ENCODE data around the gene CCDC3. TPM values are rescaled to one million over a fixed set of nuclear protein-coding genes. Genes with fewer than 3 reads are reported as not detected.

Gene CCDC3
- total RNA-seq, 1 experiment from 2014 or later, result 2.8 TPM

DNA sequence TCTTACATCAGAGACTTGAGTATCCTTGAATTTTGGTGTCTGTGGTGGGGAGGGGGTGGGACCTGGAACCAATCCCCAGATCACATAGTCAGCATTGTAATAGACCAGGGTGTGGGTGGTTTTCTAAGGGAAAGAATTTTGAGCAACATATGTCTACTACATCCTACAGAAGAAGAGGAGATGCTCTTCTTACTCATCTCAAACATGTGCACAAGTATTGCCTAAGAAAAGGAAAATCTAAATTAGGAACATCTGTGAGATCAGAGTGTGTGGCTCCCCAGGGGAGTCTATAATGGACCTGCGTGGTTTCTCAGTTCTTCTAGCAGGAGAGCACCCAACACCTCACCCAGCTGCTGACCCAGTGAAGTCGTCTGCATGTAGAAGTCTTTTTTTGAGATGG, 148.8 kb downstream of the CCDC3 start:
- no peak for DNase-seq (ENCODE audit: low spot score)
- intact Hi-C loops (cut with micrococcal nuclease; ENCODE audit: unreplicated experiment), result no loop called here
- Histone ChIP-seq H3K9me3 (ENCODE audit: low read depth, low read length, poor library complexity, severe bottlenecking) (no peaks in the 10 kb centered on the region), H3K4me1 (ENCODE audit: insufficient read depth, low read length, poor library complexity, severe bottlenecking) (no peaks in the 10 kb centered on the region), H3K36me3 (ENCODE audit: insufficient read depth, low read length, poor library complexity, severe bottlenecking) (no peaks in the 10 kb centered on the region), H3K27ac (ENCODE audit: low read depth, low read length, poor library complexity, severe bottlenecking) (no peak overlapping the region), H3K4me3 (ENCODE audit: low read depth, low read length, poor library complexity, severe bottlenecking) (no peak overlapping the region), H3K27me3 (replicated peaks; ENCODE audit: insufficient read depth, low read depth, low read length, poor library complexity) (no peaks in the 10 kb centered on the region)
- TF ChIP-seq EZH2 (IDR thresholded peaks at IDR 0.05; ENCODE audit: borderline replicate concordance, low read depth, low read length, poor library complexity, severe bottlenecking), result no peak
- TF ChIP-seq, protein P1, sequence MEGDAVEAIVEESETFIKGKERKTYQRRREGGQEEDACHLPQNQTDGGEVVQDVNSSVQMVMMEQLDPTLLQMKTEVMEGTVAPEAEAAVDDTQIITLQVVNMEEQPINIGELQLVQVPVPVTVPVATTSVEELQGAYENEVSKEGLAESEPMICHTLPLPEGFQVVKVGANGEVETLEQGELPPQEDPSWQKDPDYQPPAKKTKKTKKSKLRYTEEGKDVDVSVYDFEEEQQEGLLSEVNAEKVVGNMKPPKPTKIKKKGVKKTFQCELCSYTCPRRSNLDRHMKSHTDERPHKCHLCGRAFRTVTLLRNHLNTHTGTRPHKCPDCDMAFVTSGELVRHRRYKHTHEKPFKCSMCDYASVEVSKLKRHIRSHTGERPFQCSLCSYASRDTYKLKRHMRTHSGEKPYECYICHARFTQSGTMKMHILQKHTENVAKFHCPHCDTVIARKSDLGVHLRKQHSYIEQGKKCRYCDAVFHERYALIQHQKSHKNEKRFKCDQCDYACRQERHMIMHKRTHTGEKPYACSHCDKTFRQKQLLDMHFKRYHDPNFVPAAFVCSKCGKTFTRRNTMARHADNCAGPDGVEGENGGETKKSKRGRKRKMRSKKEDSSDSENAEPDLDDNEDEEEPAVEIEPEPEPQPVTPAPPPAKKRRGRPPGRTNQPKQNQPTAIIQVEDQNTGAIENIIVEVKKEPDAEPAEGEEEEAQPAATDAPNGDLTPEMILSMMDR (conservative IDR thresholded peaks at IDR 0.05; ENCODE audit: low read depth, low read length), result no peak
- BruUV-seq (replicated peaks), result no TSS peak
- ChIA-PET CTCF (no interaction called here), POLR2A (ENCODE audit: low non-redundant PET) (no interaction called here)

DNA sequence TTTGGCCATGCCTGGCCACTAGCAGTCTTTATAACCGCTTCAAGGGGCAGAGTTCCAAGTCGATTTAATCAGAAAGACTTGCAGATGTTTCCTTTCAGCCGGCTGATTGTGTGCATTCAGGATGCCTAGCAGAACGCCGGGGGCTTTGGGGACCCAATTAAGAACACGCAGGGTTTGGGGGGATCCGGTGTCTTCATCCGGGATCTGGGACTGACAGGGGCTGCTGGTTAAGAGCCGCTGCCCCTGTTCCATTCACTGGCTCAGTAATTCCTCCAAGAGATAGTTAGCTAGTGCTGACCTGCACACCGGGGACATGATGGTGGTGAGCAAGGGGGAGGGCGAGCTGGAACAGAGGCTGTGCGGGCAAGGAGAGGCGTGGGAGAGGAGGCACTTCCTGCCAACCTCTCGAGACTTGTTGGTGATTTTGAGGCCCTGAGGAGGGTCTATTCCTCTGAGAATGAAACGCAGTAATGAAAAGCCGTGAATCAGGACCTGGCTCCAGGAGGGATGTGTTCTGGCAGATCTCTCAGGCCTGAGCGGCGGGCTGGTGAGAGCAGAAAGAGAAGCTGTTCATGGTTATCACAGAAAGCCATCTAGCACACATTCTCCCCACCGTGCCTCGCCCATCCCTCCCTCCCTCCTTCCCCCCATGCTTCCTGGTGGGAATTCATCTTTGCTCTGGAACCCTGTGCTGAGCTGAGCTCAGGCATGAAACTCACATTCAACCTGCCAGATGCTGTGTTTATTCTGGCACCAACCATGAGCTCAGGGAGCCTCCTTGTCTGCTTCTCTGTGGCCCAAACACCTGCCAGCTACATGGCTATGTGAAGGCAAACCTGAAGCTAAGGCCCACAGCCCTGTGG, 152.0 kb downstream of the CCDC3 start:
- ChIA-PET POLR2A (ENCODE audit: low non-redundant PET) (no interaction called here), CTCF (no interaction called here)
- TF ChIP-seq, protein P1 (conservative IDR thresholded peaks at IDR 0.05; ENCODE audit: low read depth, low read length), result no peak
- TF ChIP-seq EZH2 (IDR thresholded peaks at IDR 0.05; ENCODE audit: borderline replicate concordance, low read depth, low read length, poor library complexity, severe bottlenecking), result no peak
- Histone ChIP-seq H3K27me3 (replicated peaks; ENCODE audit: insufficient read depth, low read depth, low read length, poor library complexity) (no peaks in the 10 kb centered on the region), H3K9me3 (ENCODE audit: low read depth, low read length, poor library complexity, severe bottlenecking) (no peaks in the 10 kb centered on the region), H3K4me1 (ENCODE audit: insufficient read depth, low read length, poor library complexity, severe bottlenecking) (peaks cover 5% of the 10 kb centered on the region), H3K4me3 (ENCODE audit: low read depth, low read length, poor library complexity, severe bottlenecking) (no peak overlapping the region), H3K36me3 (ENCODE audit: insufficient read depth, low read length, poor library complexity, severe bottlenecking) (no peaks in the 10 kb centered on the region), H3K27ac (ENCODE audit: low read depth, low read length, poor library complexity, severe bottlenecking) (no peak overlapping the region)
- DNase-seq (ENCODE audit: low spot score), result no peak
- no TSS peak for BruUV-seq (replicated peaks)
- intact Hi-C loops (cut with micrococcal nuclease; ENCODE audit: unreplicated experiment), result no loop called here

DNA sequence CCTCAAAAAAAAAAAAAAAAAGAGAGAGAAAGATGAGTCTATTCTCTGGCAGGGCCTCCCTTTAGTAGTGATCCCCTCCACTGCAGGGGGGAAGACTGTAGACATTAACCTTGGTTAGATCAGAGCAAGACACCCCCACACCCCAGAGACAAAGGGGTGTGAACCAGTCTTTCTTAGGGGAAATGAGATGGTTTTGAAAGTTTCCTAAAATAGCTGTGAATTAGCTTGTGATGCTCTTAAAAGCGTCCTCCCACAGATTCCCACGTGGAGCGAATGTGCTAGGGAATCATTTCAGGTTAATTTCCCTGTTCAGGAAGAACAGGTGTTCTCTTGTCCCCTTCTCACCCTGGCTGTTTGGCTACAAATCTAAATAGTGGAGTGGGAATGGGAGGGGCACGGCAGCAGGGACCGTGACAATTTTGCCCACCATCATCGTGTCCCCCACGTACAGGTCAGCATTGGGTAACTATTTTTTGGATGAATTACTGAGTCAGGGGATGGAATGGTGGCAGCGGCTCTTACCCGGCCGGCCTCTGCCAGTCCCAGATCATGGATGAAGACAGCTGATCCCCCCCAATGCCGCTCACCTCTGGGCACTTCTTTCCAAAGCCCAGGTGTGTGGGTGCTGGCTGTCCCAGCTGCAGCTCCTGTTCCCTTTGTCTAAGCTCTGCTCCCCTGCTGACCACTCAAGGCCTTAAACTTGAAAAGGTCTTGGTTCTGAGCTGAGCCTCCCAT, 152.9 kb downstream of the CCDC3 start:
- CTCF ChIA-PET, result no interaction called here
- TF ChIP-seq, protein P1 (conservative IDR thresholded peaks at IDR 0.05; ENCODE audit: low read depth, low read length), result no peak
- no peak for TF ChIP-seq EZH2 (IDR thresholded peaks at IDR 0.05; ENCODE audit: borderline replicate concordance, low read depth, low read length, poor library complexity, severe bottlenecking)
- Histone ChIP-seq H3K9me3 (ENCODE audit: low read depth, low read length, poor library complexity, severe bottlenecking) (no peaks in the 10 kb centered on the region), H3K4me1 (ENCODE audit: insufficient read depth, low read length, poor library complexity, severe bottlenecking) (peaks cover 5% of the 10 kb centered on the region), H3K27ac (ENCODE audit: low read depth, low read length, poor library complexity, severe bottlenecking) (no peak overlapping the region), H3K4me3 (ENCODE audit: low read depth, low read length, poor library complexity, severe bottlenecking) (no peak overlapping the region), H3K36me3 (ENCODE audit: insufficient read depth, low read length, poor library complexity, severe bottlenecking) (no peaks in the 10 kb centered on the region), H3K27me3 (replicated peaks; ENCODE audit: insufficient read depth, low read depth, low read length, poor library complexity) (no peaks in the 10 kb centered on the region)
- POLR2A ChIA-PET (ENCODE audit: low non-redundant PET), result no interaction called here
- BruUV-seq (replicated peaks), result no TSS peak
- intact Hi-C loops (cut with micrococcal nuclease; ENCODE audit: unreplicated experiment), result no loop called here
- DNase-seq (ENCODE audit: low spot score), result no peak
